HG03280 (cell line): ENCODE data around the gene COX8C.
"Not testable (repeated sequence)": the region's sequence is repeated elsewhere in the genome, so short reads cannot be mapped to it uniquely, and the experiment has no call there.

Experiments
- ATAC-seq: cut with Tn5 transposase; IDR thresholded peaks from one replicate; pipeline ENCODE4 v1.9.1; 2021; ENCODE audit warnings: mild to moderate bottlenecking, moderate library complexity; ENCODE audit not compliant: unreplicated experiment

The COX8C gene

GRCh38 chr14:93320489-93320888, 26.5 kb upstream of the COX8C start:
- ATAC-seq: no peak

GRCh38 chr14:93322929-93323599, 23.9 kb upstream of the COX8C start:
- no peak for ATAC-seq

- ATAC-seq: no peak
Measured at GRCh38 chr14:93323600-93324174, 23.3 kb upstream of the COX8C start.

GRCh38 chr14:93326196-93326595, 20.8 kb upstream of the COX8C start:
- no peak for ATAC-seq

GRCh38 chr14:93328546-93328945, 18.4 kb upstream of the COX8C start:
- ATAC-seq: no peak

GRCh38 chr14:93329965-93330608, 16.9 kb upstream of the COX8C start:
- ATAC-seq: no peak

GRCh38 chr14:93330609-93331000, 16.4 kb upstream of the COX8C start:
- no peak for ATAC-seq

- no peak for ATAC-seq
Measured at GRCh38 chr14:93331002-93331727, 15.8 kb upstream of the COX8C start.

GRCh38 chr14:93331728-93332396, 15.1 kb upstream of the COX8C start:
- peak; percentile 6 for ATAC-seq

- peak; percentile 70 for ATAC-seq
Measured at GRCh38 chr14:93332397-93332852, 14.6 kb upstream of the COX8C start.

- ATAC-seq: peak; percentile 83
Measured at GRCh38 chr14:93332853-93333630, 13.9 kb upstream of the COX8C start, which contains the start of gene BTBD7. Gene BTBD7 (minus strand): TSS chr14:93333036. CDS start chr14:93296051, 36,985 bp downstream.

GRCh38 chr14:93333631-93334103, 13.3 kb upstream of the COX8C start:
- no peak for ATAC-seq

- ATAC-seq: no peak
Measured at GRCh38 chr14:93337143-93337753, 9.7 kb upstream of the COX8C start.

- no peak for ATAC-seq
Measured at GRCh38 chr14:93337884-93338283, 9.1 kb upstream of the COX8C start.

GRCh38 chr14:93343266-93343665, 3.7 kb upstream of the COX8C start:
- ATAC-seq: no peak

- ATAC-seq: no peak
Measured at GRCh38 chr14:93343797-93344196, 3.2 kb upstream of the COX8C start.

- no peak for ATAC-seq
Measured at GRCh38 chr14:93347850-93348249, 868 bp downstream of the COX8C start.

- no peak for ATAC-seq
Measured at GRCh38 chr14:93348292-93348691, 1.3 kb downstream of the COX8C start.

- ATAC-seq: not testable (repeated sequence)
Measured at GRCh38 chr14:93354873-93355272, 7.9 kb downstream of the COX8C start.
